Stimulated activated CD8-positive, alpha-beta memory T cell treated with anti-CD3 and anti-CD28 coated beads, Interleukin-4, amount 100 ng/mL, for 1 hour (primary cell): ENCODE measurements around the gene TMEM238L.
"Not testable (repeated sequence)": the region's sequence is repeated elsewhere in the genome, so short reads cannot be mapped to it uniquely, and the experiment has no call there.

ENCODE experiments used
- DNase-seq, 2 donors: peaks; one replicate each; pipeline ENCODE4 v3.0.0-alpha.2; 2020; ENCODE audit warnings: low read depth in 2 of 2, low spot score in 1 of 2

TMEM238L gene

DNA sequence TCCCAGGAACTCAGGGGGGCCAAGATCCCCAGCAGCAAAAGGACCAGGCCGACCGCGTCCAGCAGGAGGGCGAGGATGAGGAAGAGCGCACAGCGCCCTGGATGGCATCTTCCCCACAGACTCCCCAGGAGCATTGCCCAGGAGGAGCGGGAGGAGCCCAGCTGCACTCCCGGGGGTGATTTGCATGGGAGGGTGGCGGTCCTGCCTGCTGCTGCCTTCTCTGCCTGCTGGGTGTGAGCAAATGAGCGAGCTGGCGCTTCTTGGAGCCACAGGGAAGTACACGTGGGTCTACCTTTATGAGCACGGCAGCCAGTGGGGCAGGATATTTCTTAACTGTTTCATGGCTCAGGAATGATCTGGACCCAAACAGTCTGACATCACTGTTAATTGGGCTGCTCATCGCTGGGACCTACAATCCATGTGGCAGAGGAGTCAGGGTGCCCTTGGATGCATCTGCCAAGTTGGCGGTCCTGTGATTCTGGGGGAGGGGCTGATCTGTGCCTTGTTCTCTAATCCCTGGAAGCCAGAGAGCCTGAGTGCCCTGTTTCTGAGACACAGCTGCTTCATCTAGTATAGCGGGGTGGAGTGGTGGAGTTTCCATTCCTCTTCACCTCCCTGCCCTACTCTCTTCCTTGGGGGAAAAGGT is at the start of gene TMEM238L:
TMEM238L (minus strand) TSS at position 270 of the 646 bp plus-strand sequence; CDS start at position 134, 136 bp downstream.
- DNase-seq = no peak

- DNase-seq = not testable (repeated sequence)
Measured at GRCh38 chr17:10846636-10847035, 42.7 kb upstream of the TMEM238L start.

GRCh38 chr17:10845388-10845751 is 41.5 kb upstream of the TMEM238L start:
- no peak for DNase-seq

DNA sequence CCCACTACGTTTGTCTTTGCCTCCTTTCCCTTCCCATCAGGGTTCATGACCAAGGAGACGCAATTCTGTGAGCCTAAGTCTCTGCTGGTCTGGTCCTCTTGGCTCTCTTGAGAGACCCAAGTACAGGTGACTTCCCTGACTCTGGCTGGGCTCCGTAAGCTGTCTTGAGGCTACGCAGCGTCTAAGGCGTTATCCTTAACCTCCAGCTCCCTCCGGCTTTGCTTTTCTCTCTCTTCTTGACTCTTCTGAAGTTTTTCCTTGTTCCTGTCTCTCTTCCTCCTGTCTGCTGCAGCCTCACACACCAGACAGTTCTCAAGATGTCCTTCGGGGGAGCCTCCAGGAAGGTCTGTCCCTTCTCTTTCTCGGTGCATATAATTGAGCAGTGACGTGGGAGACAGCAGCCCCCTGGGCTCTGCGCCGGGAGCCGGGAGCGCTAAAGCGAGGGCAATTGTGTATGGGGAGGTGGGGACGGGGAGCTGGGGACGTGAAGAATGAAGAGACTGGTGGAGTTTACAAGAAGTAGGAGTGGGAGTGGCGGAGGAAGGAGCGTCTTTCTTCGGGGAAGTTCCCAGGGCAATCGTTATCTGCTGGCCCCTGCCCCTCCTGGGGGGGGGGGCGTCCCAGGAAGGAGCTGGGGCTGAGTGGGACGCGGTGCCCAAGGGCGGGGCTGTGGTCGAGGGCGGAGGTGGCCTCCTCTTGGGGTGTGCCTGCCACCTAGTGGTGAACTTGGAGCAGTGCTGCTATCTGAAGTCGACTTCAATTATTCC is 40.9 kb upstream of the TMEM238L start:
- peak; percentile 26 to 43 for DNase-seq

DNA sequence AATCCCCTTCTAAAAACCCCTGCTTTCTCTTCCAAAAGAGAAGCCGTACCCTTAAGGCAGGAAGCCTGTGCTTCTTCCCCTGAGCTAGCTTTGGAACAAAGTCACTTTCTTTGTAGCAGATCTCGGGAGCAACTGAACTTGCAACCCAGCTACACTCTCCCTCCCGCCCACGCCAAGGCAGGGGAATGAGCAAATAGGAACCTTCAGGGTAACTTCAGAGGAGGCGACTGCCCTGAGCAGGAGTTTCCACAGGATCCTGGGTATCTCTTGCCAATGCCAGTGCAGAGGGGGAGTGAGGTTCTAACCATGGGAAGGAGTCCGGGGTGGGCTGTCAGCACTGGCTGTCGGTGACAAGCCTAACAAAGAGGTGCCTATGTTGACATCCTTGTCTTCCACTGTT is 39.9 kb upstream of the TMEM238L start:
- no peak for DNase-seq

GRCh38 chr17:10842658-10843057 is 38.8 kb upstream of the TMEM238L start:
- DNase-seq = no peak

DNA sequence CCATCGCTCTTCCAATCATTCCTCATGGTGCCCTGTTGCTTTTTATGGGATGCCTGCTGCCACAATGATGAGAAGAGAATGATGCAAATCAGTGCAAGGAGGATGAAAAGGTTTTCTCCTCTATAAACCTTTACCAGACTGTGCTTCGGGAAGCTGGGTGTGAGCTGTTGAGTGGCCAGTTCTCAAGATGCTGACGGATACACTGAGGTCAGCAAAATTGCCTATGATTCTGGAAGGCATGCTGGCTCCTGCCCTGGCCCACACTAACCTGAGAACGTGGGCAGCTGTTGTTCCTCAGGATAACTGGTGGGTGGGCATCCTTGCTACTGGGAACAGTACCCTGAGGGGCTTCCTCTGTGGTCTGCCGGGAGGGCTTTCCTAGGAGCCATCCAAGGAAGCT is 34.8 kb upstream of the TMEM238L start:
- no peak for DNase-seq

- no peak for DNase-seq
Measured at GRCh38 chr17:10837921-10838320, 34.0 kb upstream of the TMEM238L start, which contains the start of gene PIRT. PIRT (minus strand) TSS chr17:10838087; CDS start chr17:10825645, 12,442 bp downstream.

DNA sequence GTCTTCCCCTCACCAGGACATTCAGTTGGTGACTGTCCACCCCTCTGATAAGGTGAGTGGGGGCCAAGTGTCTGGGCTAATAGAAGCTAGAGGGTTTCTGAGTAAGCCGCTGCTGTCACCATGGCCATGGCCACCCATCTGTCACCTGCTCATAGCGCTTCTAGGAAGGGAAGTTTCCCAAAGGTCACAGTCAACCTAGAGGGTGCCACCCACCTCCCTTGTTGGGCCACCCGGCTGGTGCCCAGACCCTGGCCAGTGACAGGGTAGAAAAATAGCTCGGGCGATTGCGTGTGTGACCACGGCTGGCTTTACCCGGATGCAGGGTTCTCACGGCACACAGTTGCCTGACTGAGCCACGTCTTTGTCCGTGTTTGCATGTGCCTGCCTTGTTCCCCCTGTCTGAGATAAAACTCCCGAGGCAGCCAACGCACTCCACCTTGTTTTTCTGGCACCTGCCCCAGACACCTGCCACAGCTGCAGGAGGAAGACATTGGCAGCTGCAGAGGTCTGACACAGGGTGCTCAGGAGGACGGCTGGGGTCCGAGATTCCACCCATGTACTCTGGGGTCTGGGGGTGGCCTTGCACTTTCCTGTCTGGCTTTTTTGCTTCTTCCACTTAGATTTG is 33.2 kb upstream of the TMEM238L start:
- no peak for DNase-seq

DNA sequence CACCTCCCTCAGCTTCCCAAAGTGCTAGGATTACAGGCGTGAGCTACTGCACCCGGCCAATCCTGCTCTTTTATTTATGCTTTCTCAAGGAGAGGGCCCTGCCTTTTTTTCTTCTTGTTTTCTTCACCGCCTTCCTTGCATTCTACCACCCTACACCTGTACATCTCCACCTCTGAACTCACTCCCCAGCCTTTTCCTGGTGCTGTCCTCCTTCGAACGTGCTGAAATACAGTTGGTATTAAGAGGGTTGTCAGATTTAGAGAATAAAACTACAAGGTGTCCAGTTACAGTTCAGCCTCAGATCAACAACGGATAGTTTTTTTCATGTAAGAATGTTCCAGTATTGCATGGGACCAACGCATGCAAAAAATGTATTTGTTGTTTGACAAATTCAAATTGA is 32.2 kb upstream of the TMEM238L start:
- no peak for DNase-seq

GRCh38 chr17:10831696-10832095 is 27.8 kb upstream of the TMEM238L start:
- no peak for DNase-seq

DNA sequence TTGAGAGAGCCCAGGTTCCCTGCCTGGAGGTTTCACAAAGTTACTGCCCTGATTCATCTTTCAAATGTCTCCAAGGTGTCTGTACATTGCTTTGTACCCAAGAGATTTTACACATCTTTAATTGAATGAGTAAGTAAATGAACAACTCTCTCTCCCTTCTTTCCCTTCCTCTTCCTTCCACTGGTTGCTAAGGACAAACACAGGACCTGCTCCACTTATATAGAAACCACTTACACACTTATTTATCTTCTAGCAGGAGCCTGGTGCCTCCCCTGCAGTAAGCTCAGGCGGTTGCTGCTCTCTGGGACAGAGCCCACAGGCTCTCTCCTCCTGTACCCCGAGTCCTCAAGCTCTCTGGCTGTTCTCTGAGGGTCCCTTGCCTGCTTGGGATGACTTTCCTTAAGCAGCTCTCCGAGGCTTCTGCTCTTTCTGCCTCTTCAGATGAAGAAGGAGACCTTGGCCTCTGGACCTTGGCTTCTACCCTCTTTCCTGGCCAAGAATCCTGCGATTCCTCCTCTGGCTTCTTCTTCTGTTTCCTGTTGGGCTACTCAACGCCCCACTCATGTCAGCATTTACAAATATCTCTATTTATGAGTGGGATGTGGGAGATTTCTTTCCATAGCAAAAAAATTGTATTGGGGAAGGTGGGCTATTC is 24.1 kb upstream of the TMEM238L start:
- no peak for DNase-seq

GRCh38 chr17:10824874-10825273 is 21.0 kb upstream of the TMEM238L start:
- no peak for DNase-seq

DNA sequence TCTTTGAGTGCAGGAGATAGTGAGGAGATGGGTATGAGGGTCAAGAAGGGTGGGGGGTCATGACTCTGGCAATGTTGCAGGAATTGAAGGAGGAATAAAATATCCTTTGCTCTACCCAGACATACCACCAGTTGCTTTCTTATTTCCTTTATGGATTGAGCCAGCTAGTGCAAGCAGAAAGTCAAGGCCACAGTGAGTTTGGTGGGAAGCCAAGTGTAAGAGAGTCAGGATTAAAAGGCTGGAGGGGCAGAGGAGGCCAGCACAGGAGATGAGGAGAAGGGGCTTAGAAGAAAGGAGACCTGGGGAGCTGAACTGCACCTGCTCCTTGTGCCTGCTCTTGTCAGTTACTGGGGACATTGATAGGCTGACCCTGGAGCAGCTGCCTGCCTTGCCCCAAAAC is 17.9 kb upstream of the TMEM238L start:
- DNase-seq = no peak

DNA sequence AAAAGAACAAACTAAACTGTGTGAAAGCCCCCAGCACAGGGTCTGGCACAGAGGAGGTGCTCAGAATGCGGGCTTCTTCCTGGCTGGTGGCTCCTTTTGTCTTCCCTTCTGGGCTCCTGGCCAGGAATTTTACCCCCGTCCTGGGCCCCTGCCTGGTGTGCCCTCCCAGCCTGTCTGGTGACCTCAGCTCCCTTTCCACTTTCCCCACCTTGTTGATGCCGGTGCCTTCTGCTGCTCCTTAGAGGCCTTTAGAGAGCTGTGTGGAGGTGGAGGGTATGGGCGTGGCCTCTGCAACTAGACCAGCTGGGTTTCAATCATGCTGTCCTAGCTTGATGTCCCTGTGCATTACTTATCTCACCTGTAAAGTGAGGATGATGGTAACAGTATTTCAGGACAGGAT is 17.2 kb upstream of the TMEM238L start:
- no peak for DNase-seq

DNA sequence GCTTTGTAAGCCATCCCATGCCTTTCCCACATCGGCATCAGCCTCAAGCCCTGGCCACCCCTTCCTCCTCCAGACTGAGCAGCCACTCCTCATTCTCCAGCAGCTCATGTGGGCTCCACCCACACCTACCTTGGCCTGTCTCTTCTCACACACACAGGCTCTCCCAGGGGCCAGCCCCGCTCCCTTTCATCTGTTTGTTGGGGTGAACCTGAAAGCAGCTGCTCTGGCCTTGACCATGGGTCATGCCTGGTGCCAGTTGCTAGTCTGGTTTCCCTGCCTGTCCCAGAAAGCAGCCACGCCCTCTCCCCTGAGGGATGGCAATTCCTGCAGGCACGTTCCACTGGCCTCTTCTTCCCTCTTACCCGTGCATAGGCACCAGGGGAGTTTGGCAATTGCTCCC is 11.4 kb upstream of the TMEM238L start:
- no peak for DNase-seq

DNA sequence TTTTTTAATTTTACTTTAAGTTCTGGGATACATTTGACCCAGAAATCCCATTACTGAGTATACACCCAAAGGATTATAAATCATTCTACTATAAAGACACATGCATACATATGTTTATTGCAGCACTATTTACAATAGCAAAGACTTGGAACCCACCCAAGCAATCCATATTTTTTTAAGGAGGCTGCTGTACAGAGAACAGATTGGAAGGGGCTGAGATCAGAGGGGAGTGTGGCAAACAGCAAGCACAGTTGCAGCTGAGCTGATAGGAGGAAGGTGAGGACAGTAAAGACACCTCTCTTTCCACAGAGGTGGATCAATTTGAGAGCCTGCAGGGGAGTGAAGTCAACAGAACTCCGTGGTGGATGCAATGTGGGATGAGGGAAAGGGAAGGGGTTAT is 10.2 kb upstream of the TMEM238L start:
- DNase-seq = no peak

DNA sequence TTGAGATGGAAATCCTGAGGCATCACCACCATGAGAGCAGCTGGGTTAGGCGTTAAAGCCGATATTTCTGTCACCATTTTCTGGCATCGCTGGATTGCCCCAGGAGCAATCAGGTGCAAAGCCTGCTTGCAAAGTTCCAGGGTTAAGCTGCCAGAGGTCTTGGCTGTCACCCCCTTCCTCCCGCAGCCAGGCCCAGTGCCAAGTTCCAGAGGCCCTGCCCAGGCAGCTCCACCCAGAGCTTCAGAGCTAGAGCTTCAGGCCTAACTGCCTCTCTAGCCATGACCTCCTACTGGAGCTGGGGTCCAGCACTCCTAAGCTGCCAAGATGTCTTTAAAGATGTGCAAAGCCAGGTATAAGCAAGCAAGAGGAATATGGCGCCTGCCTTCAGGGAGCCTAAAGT is 8.8 kb upstream of the TMEM238L start:
- no peak for DNase-seq

DNA sequence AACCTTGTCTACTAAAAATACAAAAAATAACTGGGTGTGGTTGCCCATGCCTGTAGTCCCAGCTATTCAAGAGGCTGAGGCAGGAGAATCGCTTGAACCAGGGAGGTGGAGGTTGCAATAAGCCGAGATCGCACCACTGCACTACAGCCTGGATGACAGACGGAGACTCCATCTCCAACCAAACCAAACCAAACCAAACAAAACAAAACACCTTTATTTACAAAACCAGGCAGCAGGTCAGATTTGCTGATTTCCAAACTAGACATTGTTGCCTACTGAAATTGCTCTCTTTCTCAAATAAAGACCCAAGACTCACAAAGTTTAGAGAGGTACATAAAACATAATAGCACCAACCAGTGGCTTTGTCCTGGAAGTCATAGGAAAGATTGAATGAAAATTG is 5.7 kb upstream of the TMEM238L start:
- DNase-seq = no peak

DNA sequence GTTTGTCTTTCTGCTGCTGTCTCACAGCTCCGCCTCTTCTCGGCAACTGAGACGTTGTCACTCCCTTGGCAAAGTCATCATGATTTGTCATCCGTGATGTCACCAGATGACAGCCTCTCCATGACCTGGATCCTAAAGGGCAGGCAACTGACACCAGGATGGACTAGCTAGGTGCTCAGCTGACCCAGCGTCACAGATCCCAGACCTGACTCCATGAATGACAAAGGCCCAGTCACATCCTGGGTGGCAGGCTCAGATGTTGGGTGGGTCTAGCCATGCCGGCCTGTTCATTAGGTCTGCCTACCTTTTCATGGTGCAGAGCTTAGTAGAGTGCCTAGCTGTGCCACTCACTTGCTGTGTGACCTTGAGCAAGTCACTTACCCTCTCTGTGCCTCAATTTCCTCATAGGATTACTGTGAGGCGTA is 3.8 kb upstream of the TMEM238L start:
- no peak for DNase-seq

DNA sequence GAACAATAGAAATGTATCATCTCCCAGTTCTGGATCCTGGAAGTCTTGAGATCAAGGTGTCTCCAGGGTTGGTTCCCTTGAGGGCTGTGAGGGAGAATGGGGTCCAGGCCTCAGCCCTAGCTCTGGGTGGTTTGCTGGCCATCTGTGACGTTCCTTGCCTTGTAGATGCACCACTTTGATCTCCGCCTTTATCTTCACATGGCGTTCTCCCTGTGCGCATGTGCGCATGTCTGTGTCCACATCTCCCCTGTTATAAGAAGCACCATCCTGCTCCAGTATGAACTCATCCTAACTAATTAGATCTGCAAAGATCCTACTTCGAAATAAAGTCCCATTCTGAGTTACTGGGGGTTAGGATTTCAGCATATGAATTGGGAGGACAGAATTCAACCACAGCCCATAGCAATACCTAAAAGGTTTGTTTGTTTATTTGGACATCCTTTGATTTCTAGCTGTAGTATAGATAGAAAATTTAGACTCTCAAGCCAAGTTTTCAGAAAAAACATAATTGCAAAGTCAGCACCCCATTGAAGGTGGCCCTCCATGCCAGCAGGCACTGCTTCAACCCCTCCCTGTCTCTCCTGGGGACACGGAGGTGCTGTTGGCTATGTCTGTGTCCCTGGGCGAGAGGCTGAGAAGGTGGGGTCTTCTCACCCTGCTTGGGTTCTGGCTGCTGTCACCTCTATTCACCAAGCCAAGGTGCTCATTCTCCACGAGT is 2.8 kb upstream of the TMEM238L start:
- DNase-seq = no peak
